Measurements from ENCODE around the gene EFCAB8. TPM values are rescaled to one million over a fixed set of nuclear protein-coding genes. Genes with fewer than 3 reads are reported as not detected.

EFCAB8 gene
- total RNA-seq, 1 donor from 2014 or later = not detected

GRCh38 chr20:32965115-32965514 is 106.4 kb downstream of the EFCAB8 start:
- TF ChIP-seq, protein P1, sequence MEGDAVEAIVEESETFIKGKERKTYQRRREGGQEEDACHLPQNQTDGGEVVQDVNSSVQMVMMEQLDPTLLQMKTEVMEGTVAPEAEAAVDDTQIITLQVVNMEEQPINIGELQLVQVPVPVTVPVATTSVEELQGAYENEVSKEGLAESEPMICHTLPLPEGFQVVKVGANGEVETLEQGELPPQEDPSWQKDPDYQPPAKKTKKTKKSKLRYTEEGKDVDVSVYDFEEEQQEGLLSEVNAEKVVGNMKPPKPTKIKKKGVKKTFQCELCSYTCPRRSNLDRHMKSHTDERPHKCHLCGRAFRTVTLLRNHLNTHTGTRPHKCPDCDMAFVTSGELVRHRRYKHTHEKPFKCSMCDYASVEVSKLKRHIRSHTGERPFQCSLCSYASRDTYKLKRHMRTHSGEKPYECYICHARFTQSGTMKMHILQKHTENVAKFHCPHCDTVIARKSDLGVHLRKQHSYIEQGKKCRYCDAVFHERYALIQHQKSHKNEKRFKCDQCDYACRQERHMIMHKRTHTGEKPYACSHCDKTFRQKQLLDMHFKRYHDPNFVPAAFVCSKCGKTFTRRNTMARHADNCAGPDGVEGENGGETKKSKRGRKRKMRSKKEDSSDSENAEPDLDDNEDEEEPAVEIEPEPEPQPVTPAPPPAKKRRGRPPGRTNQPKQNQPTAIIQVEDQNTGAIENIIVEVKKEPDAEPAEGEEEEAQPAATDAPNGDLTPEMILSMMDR (conservative IDR thresholded peaks at IDR 0.05; ENCODE audit: low read depth, low read length) = no peak
- no peak for DNase-seq (ENCODE audit: low read depth)
- no peak overlapping the region for H3K4me3 ChIP-seq (ENCODE audit: low read depth, low read length)

- DNase-seq (ENCODE audit: low read depth) = no peak
- TF ChIP-seq, protein P1 (conservative IDR thresholded peaks at IDR 0.05; ENCODE audit: low read depth, low read length) = no peak
- H3K4me3 ChIP-seq (ENCODE audit: low read depth, low read length) = no peak overlapping the region
Measured at GRCh38 chr20:32965581-32966373, 107.1 kb downstream of the EFCAB8 start.

DNA sequence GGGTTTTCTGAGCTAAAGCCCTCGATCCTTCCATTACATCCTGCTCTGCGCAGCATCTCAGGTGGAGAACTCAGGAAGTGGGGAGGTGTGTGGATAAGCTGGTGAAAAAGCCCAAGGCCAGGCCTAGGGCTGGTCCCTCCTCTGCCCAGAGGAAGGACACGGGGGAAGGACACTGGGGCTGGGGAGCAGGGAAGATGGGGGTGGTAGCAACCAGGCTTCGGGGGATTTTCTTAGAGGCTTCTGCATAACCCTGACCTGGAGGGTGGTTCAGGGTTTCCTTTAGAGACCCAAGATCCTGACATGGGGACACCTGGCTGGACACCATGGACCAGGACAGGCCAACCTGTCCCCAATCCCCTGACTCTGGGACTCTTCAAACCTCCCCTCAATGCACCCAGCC is 107.7 kb downstream of the EFCAB8 start:
- TF ChIP-seq, protein P1 (conservative IDR thresholded peaks at IDR 0.05; ENCODE audit: low read depth, low read length) = no peak
- H3K4me3 ChIP-seq (ENCODE audit: low read depth, low read length) = no peak overlapping the region
- no peak for DNase-seq (ENCODE audit: low read depth)

- TF ChIP-seq, protein P1 (conservative IDR thresholded peaks at IDR 0.05; ENCODE audit: low read depth, low read length) = no peak
- DNase-seq (ENCODE audit: low read depth) = no peak
- H3K4me3 ChIP-seq (ENCODE audit: low read depth, low read length) = no peak overlapping the region
Measured at GRCh38 chr20:32966881-32967781, 108.4 kb downstream of the EFCAB8 start.

DNA sequence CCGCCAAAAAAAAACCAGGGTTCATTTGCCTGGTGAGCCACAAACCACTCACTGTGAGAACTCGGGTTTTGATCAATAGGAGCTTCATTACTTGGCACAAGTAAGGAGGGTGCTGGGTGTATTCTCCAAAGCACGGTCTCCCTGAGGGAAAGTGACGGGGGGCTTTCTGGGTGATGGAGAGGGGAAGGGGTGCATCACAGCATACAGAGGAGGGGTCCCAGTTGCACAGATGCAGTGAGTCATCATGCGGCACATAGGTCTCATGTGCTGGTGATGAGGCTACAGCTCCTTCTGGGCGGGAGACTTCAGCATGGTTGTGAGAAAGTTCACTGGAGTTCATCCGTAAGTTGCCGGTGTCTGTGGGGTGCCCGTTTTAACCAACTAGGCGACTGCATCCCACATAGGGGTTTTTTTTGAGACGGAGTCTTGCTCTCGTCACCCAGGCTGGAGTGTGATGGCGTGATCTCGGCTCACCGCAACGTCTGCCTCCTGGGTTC is 109.3 kb downstream of the EFCAB8 start:
- TF ChIP-seq, protein P1 (conservative IDR thresholded peaks at IDR 0.05; ENCODE audit: low read depth, low read length) = no peak
- DNase-seq (ENCODE audit: low read depth) = no peak
- H3K4me3 ChIP-seq (ENCODE audit: low read depth, low read length) = no peak overlapping the region

DNA sequence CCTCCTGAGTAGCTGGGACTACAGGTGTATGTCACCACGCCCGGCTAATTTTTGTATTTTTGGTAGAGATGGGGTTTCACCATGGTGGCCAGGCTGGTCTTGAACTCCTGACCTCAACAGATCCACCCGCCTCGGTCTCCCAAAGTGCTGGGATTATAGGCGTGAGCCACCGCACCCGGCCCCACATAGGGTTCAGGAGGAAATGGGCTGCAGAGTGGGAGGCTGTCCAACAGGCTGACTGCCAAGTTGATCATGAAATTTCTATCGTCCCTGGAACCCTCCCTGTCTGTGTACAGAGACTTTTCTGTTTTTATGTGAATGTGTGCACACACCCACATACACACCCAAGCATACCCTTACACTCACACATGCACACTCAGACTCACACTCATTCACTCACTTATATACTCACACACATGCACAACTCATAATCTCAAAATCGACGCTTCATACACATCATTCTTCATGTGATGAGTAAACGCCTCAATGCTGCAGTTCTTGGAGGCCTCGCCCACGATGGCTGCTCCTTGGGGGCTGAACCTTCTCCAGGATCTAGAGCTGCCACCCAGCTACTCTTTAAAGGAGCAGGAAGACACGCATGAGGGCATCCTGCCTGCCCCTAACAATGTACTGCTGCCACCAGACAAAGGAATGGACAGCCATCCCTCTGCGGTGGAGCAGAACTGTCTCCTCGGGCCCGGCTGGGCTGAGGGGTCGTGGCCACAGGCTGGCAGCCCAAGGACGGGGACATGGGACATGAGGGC is 109.9 kb downstream of the EFCAB8 start:
- H3K4me3 ChIP-seq (ENCODE audit: low read depth, low read length) = no peak overlapping the region
- DNase-seq (ENCODE audit: low read depth) = no peak
- TF ChIP-seq, protein P1 (conservative IDR thresholded peaks at IDR 0.05; ENCODE audit: low read depth, low read length) = no peak
